GM18498 (cell line): ENCODE data around the gene RECK.
"Not testable (repeated sequence)": the region's sequence is repeated elsewhere in the genome, so short reads cannot be mapped to it uniquely, and the experiment has no call there.

ENCODE experiments used
- ATAC-seq: cut with Tn5 transposase; IDR thresholded peaks from one replicate; pipeline ENCODE4 v1.9.1; 2021; ENCODE audit warnings: mild to moderate bottlenecking, moderate library complexity; ENCODE audit not compliant: unreplicated experiment

RECK gene

DNA sequence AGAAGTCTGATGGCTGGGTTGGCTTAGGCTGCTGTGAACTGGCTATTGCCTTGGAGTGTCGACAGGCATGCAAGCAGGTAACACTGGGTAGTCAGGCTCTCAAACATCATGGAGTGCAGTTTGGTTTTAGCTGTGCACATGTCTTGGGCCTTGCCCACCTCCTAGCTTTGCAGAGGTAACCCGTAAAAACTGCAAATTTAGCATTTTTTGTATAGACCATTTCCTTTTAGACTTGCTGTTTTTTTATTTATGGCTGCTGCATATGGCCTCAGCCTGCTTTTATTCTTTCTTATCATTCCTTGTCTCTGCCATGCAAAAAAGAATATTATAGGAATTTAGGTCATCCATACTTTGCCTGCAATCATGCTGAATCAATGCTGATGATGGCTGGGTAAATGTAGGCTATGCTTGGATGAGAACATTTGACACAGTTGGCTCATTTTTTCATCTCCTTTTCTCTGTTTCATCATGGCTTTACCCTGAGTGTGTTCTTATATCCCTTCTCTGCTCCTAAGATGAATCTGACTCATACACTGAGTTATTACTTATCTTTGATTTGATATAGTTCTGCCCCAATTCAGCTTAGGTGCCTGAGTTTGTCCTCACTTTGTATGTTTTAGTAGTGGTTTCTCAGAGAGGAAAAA is 27.2 kb downstream of the RECK start:
- ATAC-seq, result no peak

- ATAC-seq, result no peak
Observed at GRCh38 chr9:36064448-36065037, 27.8 kb downstream of the RECK start.

DNA sequence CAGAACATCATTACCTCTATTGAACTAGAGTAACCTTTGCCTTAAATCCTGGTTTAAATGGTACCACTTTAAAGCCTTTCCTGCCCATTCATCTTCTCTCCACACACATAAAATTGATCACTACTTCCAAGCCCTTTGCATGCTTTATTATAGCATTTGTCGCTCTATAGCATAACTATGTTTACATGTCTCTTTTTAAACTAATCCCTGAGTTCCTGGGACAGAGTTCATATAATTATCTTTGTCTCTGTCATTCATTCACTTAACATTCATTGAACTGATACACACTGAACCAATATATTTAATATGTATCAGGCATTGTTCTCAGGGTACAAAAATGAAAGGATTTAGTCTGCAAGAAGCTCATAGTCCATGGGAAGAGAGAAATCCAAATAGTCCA is 37.3 kb downstream of the RECK start:
- ATAC-seq, result no peak

DNA sequence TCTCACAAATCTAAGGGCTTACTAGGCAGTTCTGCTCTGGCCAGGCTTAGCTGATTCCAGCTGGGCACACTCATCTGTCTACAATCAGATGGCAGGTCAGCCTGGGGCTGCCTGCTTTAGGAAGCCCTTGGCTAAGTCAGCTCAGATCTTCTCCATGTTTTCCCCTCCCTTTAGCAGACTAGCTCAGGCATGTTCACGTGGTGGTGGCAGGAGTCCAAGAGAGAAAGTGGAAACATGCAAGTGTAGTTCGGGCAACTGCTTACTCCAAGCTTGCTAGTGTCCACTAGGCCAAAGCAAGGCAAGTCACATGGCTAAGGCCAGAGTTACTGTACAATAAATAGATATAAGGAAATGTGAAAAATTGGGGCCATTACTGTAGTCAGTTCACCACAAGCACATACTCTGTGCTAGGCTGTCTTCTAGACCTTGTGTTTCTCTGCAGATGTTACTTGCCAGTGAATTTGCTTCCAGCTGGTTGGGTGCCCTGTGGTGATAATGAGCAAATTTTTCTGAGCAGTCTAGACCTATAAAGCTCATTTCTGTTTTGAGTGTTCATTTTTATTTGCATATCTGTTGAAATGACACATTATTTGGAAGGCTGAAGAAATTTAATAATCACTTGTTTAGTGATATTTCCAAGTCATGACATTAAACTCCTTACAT is 38.3 kb downstream of the RECK start:
- no peak for ATAC-seq

GRCh38 chr9:36078051-36078450 is 41.3 kb downstream of the RECK start:
- no peak for ATAC-seq

DNA sequence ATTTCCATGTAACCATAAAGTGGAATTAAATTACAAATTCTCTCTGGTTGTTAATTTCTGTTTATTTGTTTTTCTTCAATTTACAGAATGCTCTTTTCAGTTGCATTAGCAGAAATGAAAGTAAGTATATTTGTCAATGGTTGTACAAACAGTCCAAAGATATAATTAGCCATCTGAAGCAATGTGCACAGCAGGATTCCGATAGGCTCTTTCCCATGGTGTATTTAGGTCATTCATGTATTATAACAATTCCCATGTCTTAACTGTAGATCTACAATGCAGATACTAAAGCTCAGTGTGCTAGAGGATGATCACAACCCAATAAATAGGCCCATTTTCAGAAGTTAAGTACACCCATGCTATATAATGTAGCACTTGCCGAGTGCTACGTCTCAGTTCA is 43.8 kb downstream of the RECK start:
- ATAC-seq, result no peak

DNA sequence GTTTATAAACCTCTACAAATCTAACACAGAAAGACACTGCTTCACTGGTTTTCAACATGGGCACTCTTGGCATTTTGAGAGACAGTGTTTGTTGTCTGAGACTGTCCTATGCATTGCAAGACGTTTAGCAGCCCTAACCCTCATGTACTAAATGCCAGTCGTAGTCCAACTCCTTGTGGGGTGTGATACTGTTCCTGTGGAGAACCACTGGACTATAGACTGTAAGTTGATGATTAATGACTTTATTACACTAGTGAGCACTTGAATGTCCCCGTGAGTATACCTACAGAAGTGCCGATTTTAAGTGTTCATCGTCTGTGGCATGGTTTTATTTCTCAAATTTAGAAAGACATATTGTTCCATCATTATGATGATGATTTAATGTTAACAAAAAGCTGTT is 46.2 kb downstream of the RECK start:
- ATAC-seq, result no peak

- ATAC-seq, result no peak
Observed at GRCh38 chr9:36086442-36086841, 49.7 kb downstream of the RECK start.

GRCh38 chr9:36087054-36087453 is 50.3 kb downstream of the RECK start:
- ATAC-seq, result not testable (repeated sequence)

DNA sequence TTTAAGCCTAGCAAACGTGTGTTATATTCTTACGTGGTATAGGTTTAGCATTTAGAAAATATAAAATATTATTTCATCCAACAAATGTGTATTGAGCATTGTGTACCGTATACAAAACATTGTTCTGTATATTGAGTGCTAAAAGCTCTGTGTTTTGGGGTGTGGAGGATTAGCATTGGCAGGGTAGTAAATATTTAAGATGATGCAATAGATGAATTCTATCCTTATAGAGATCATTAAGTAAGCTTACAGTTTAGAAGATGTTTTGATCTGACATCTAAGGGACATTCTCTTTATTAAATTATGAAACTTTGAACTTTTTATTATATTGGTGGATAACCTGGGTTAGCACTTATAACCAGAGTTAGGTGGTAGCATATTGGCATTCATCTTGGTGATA is 51.3 kb downstream of the RECK start:
- no peak for ATAC-seq

GRCh38 chr9:36091026-36091953 is 54.6 kb downstream of the RECK start:
- ATAC-seq, result no peak

- no peak for ATAC-seq
Observed at GRCh38 chr9:36092014-36092413, 55.3 kb downstream of the RECK start.

DNA sequence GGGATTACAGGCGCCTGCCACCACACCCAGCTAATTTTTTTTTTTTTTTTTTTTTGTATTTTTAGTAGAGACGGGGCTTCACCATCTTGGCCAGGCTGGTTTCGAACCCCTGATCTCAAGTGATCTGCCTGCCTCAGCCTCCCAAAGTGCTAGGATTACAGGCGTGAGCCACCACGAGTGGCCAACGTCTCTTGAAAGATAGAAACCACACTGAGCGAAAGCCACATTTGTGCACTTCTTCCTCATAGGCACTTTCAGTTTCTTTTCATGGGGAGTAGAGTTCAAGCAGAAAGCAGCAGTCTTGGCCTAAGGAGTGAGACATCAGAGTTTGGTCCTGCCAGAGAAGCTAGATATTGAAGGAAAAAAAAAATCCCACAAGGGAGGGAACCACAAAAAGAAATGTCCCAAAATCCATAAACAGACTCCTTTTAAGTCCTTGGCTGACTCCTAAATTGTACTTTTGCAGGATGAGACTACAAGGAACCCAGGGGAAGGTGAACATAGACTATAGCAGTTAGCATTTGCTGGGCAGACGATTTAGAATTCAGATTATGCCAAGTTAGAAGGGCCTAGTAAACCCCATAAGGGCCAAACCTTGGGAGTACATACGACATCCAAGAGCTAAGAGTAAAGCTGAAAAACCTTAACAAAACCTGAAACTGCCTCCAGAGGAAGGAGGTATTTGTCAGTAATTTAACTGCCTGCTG is 55.9 kb downstream of the RECK start:
- peak; percentile 95 for ATAC-seq

GRCh38 chr9:36093384-36093783 is 56.7 kb downstream of the RECK start:
- no peak for ATAC-seq

- ATAC-seq, result no peak
Observed at GRCh38 chr9:36099718-36100117, 63.0 kb downstream of the RECK start.

GRCh38 chr9:36100532-36100931 is 63.8 kb downstream of the RECK start:
- ATAC-seq, result no peak

- ATAC-seq, result no peak
Observed at GRCh38 chr9:36101916-36102741, 65.4 kb downstream of the RECK start.

- no peak for ATAC-seq
Observed at GRCh38 chr9:36102742-36103495, 66.2 kb downstream of the RECK start.

GRCh38 chr9:36109071-36109470 is 72.4 kb downstream of the RECK start:
- ATAC-seq, result no peak
